HepG2 (cell line): ENCODE data around the gene TSC22D4. TPM values are rescaled to one million over a fixed set of nuclear protein-coding genes. Genes with fewer than 3 reads are reported as not detected.
A peak's percentile ranks its signal among the peaks of the same experiment; 100 is the strongest.

Source experiments
- BHLHE40 ChIP-seq: IDR thresholded peaks from 2 replicates; pipeline ENCODE4 v1.6.1; 2011; ENCODE audit warnings: low read length, improper control_type of control experiment
- MBNL3 ChIP-seq: fragments of 250-450 bp; sonication (Bioruptor Pico); conservative IDR thresholded peaks from 2 replicates; pipeline ENCODE4 v1.8.0; 2022; ENCODE audit warnings: mild to moderate bottlenecking, inconsistent platforms
- MIER3 ChIP-seq: IDR thresholded peaks from 2 replicates; pipeline ENCODE4 v1.6.1; 2016; ENCODE audit warnings: missing compliant biosample characterization, borderline replicate concordance
- SKIL ChIP-seq: sonication (generic); formaldehyde crosslinking; IDR thresholded peaks from 2 replicates; pipeline ENCODE4 v1.8.0; 2022; ENCODE audit warnings: missing genetic modification reagents, mild to moderate bottlenecking, moderate library complexity, borderline replicate concordance
- ZNF883 ChIP-seq: sonication (generic); formaldehyde crosslinking; IDR thresholded peaks from 2 replicates; pipeline ENCODE4 v1.5.1; 2020; ENCODE audit warnings: mild to moderate bottlenecking, missing genetic modification reagents; ENCODE audit errors: not compliant biosample characterization
- polyA plus RNA-seq, 8 experiments: library from polyadenylated mRNA; depleted of rRNA in 3 of 8; stranded (reverse) in 7 of 8; unstranded in 1 of 8; fragments of >200 nt; fragmentation: Illumina TruSeq in 4 of 8; extraction: Trizol in 4 of 8; gene quantifications; 2 replicates each; pipeline versions ENCODE4 v1.2.1 to v1.2.3, GENCODE V29; 2011 to 2016; ENCODE audit warnings: low read depth in 4 of 8, missing spikeins in 1 of 8, mixed read lengths in 1 of 8; ENCODE audit not compliant: insufficient read depth in 1 of 8
- total RNA-seq, 5 experiments: library from RNA; depleted of rRNA; stranded (reverse); fragments of >200 nt; fragmentation: Illumina TruSeq; extraction: Trizol; gene quantifications; 2 replicates each; pipeline ENCODE4 v1.2.3, GENCODE V29; 2016; ENCODE audit warnings: low read depth in 1 of 5
- TF ChIP-seq, protein P1 (sequence below): sonication (generic); formaldehyde crosslinking; IDR thresholded peaks from 2 replicates; pipeline ENCODE4 v1.4.0; 2020; ENCODE audit warnings: mild to moderate bottlenecking, missing genetic modification reagents
- TF ChIP-seq, protein P2 (sequence below): sonication (generic); formaldehyde crosslinking; IDR thresholded peaks from 2 replicates; pipeline ENCODE4 v1.5.1; 2020; ENCODE audit warnings: mild to moderate bottlenecking, missing genetic modification reagents, moderate library complexity
- TF ChIP-seq, protein P3 (sequence below): sonication (generic); formaldehyde crosslinking; IDR thresholded peaks from 2 replicates; pipeline ENCODE4 v1.9.0; 2021; ENCODE audit warnings: missing genetic modification reagents, borderline replicate concordance

The TSC22D4 gene
- total and polyA plus RNA-seq, 2 of the 13 experiments (the other 11 are each of a cell fraction or from before 2014, with no cell fraction given), result 7.7 to 8.7 TPM

DNA sequence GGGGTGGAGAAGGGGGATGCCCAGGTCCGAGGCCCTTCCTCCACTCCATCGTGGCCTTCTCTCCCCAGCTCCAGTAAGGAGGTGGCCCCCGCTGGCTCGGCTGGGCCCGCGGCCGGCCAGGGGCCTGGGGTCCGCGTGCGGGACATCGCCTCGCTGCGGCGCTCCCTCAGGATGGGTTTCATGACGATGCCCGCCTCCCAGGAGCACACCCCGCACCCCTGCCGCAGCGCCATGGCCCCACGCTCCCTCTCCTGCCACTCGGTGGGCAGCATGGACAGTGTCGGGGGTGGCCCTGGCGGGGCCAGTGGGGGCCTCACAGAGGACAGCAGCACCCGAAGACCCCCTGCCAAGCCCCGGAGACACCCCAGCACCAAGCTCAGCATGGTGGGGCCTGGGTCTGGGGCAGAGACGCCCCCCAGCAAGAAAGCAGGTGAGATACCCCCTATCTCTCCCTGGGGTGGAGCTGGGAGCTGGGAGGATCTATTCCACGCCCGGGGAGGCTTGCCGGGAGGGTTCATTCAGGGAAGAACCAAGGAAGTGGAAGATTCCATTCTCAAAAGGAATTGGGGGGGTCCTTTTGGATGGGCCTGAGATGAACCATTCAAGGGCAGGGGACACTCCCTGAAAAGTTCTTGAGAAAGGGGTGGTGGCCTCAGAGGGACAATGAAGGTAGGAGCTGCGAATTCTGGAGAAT, 7.9 kb upstream of the TSC22D4 start (continued):
- TF ChIP-seq, protein P1, sequence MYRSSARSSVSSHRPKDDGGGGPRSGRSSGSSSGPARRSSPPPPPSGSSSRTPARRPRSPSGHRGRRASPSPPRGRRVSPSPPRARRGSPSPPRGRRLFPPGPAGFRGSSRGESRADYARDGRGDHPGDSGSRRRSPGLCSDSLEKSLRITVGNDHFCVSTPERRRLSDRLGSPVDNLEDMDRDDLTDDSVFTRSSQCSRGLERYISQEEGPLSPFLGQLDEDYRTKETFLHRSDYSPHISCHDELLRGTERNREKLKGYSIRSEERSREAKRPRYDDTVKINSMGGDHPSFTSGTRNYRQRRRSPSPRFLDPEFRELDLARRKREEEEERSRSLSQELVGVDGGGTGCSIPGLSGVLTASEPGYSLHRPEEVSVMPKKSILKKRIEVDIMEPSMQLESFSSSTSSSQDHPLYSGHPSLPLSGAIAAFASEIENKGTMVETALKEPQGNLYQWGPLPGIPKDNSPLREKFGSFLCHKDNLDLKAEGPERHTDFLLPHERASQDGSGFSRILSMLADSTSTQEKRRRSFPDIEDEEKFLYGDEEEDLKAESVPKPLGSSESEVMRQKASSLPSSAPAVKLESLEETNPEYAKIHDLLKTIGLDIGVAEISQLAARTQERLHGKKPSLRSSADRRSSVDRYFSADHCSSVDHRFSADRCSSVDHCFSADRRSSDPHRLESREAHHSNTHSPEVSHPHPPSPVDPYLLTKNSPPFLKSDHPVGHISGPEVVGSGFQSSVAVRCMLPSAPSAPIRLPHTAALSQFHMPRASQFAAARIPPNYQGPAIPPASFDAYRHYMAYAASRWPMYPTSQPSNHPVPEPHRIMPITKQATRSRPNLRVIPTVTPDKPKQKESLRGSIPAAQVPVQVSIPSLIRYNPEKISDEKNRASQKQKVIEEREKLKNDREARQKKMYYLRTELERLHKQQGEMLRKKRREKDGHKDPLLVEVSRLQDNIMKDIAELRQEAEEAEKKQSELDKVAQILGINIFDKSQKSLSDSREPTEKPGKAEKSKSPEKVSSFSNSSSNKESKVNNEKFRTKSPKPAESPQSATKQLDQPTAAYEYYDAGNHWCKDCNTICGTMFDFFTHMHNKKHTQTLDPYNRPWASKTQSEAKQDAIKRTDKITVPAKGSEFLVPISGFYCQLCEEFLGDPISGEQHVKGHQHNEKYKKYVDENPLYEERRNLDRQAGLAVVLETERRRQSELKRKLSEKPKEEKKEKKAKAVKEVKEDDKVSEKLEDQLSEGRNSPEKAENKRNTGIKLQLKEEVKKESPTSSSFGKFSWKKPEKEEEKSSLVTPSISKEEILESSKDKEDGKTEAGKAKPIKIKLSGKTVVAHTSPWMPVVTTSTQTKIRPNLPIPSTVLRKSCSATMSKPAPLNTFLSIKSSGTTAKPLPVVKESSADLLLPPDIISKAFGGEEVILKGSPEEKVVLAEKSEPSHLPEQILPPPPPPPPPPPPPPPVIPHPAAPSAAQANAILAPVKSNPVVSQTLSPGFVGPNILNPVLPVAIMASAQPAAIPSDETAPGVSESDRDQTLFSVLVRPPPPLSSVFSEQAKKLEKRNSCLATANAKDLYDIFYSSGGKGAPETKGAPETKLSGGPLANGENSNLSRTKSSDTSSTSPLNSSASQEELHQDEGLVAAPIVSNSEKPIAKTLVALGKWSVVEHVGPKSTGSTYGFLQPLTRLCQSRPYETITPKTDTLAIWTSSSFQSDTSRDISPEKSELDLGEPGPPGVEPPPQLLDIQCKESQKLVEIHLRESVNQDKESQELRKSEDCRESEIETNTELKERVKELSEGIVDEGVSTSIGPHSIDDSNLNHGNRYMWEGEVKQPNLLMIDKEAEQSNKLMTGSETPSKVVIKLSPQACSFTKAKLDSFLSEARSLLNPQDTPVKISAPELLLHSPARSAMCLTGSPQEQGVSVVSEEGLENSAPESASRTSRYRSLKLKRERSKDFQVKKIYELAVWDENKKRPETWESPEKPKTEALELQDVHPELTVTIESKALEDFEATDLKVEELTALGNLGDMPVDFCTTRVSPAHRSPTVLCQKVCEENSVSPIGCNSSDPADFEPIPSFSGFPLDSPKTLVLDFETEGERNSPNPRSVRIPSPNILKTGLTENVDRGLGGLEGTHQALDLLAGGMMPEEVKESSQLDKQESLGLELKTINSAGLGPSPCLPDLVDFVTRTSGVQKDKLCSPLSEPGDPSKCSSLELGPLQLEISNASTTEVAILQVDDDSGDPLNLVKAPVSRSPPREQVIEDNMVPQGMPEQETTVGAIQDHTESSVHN (CRISPR knock-in tag), result no peak
- TF ChIP-seq MBNL3, result no peak
- no peak for TF ChIP-seq ZNF883
- TF ChIP-seq, protein P2, sequence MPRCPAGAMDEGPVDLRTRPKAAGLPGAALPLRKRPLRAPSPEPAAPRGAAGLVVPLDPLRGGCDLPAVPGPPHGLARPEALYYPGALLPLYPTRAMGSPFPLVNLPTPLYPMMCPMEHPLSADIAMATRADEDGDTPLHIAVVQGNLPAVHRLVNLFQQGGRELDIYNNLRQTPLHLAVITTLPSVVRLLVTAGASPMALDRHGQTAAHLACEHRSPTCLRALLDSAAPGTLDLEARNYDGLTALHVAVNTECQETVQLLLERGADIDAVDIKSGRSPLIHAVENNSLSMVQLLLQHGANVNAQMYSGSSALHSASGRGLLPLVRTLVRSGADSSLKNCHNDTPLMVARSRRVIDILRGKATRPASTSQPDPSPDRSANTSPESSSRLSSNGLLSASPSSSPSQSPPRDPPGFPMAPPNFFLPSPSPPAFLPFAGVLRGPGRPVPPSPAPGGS (CRISPR knock-in tag), result no peak
- peak; percentile 69; the same call in 1 of the 2 replicates for TF ChIP-seq BHLHE40
- no peak for TF ChIP-seq MIER3 (CRISPR knock-in tag)
- TF ChIP-seq, protein P3, sequence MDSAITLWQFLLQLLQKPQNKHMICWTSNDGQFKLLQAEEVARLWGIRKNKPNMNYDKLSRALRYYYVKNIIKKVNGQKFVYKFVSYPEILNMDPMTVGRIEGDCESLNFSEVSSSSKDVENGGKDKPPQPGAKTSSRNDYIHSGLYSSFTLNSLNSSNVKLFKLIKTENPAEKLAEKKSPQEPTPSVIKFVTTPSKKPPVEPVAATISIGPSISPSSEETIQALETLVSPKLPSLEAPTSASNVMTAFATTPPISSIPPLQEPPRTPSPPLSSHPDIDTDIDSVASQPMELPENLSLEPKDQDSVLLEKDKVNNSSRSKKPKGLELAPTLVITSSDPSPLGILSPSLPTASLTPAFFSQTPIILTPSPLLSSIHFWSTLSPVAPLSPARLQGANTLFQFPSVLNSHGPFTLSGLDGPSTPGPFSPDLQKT (CRISPR knock-in tag), result no peak
- no peak for TF ChIP-seq SKIL
- TF ChIP-seq, all 625 proteins: peak for 4
